HFFc6 (cell line): ENCODE measurements around the gene RWDD1. TPM values are rescaled to one million over a fixed set of nuclear protein-coding genes. Genes with fewer than 3 reads are reported as not detected.

Experiments used
- DNase-seq: peaks from one replicate; pipeline ENCODE4 v3.0.0-alpha.2; 2018
- H3K27ac Mint-ChIP-seq: 2 replicates; pipeline ENCODE4 v1.8.0; 2020; ENCODE audit warnings: mild to moderate bottlenecking, mixed read lengths
- H3K27me3 Mint-ChIP-seq: 2 replicates; pipeline ENCODE4 v1.8.0; 2021; ENCODE audit warnings: mild to moderate bottlenecking, moderate library complexity, mixed read lengths; ENCODE audit not compliant: insufficient read depth
- H3K36me3 Mint-ChIP-seq: 2 replicates; pipeline ENCODE4 v1.8.0; 2021; ENCODE audit warnings: low read depth, mixed read lengths
- H3K4me1 Mint-ChIP-seq: 2 replicates; pipeline ENCODE4 v1.8.0; 2020; ENCODE audit warnings: low read depth, mixed read lengths
- H3K4me3 Mint-ChIP-seq: 2 replicates; pipeline ENCODE4 v1.8.0; 2020; ENCODE audit warnings: mild to moderate bottlenecking, moderate library complexity, mixed read lengths
- H3K9me3 Mint-ChIP-seq: 2 replicates; pipeline ENCODE4 v1.8.0; 2020; ENCODE audit warnings: mild to moderate bottlenecking, mixed read lengths
- CTCF ChIP-seq: fragments of 200-600 bp; sonication (generic); IDR thresholded peaks from 2 replicates; pipeline ENCODE4 v1.5.0; 2021; ENCODE audit warnings: antibody characterized with exemption, mild to moderate bottlenecking
- long read RNA-seq: library from polyadenylated mRNA; unstranded; transcript quantifications from one replicate; pipeline ENCODE4 v2.0.0, GENCODE V29; 2019
- total RNA-seq, 6 experiments: library from RNA; stranded (reverse); fragmentation: NEBNext Ultra II Directional; extraction: Animal tissue kit (Norgen Biotek cat#: 25700); gene quantifications; 2 replicates in 1 of 6; 3 replicates in 5 of 6; pipeline ENCODE4 v1.2.3, GENCODE V29; 2021

RWDD1 gene
- total RNA-seq: 10 to 100 TPM; 77.9 to 90.4 (median 86.5) TPM
- long read RNA-seq, full-length matches to known transcripts: 34 of 152 reads
- long read RNA-seq, partial matches to known transcripts: 113 of 152 reads
- long read RNA-seq, other reads (novel, unspliced or antisense): 5 of 152 reads

- peak; percentile 100 for DNase-seq
- Mint-ChIP-seq H3K27me3 (peaks cover 4% of the 10 kb centered on the region), H3K9me3 (no peaks in the 10 kb centered on the region), H3K36me3 (peaks cover 31% of the 10 kb centered on the region), H3K4me3 (peak within 1 kb of the TSS; percentile 100), H3K27ac (peak within 1 kb of the TSS; percentile 99), H3K4me1 (peaks cover 71% of the 10 kb centered on the region)
- TF ChIP-seq CTCF: peak; percentile 26; the same call in 1 of the 2 replicates
Measured at GRCh38 chr6:116570856-116571682, at the start of gene RWDD1. Gene RWDD1 (plus strand): TSS chr6:116571504. CDS start chr6:116571583, 79 bp downstream.

- H3K27me3 Mint-ChIP-seq: no peaks in the 10 kb centered on the region
- TF ChIP-seq CTCF: no peak
- peaks cover 5% of the 10 kb centered on the region; the same call in 1 of the 2 replicates for H3K36me3 Mint-ChIP-seq
- H3K27ac Mint-ChIP-seq: no peak overlapping the region
- H3K4me1 Mint-ChIP-seq: peaks cover 7% of the 10 kb centered on the region
- DNase-seq: no peak
- H3K4me3 Mint-ChIP-seq: no peak overlapping the region
- H3K9me3 Mint-ChIP-seq: no peaks in the 10 kb centered on the region
Measured at GRCh38 chr6:116522896-116523295, 48.4 kb upstream of the RWDD1 start.

GRCh38 chr6:116524236-116524635, 47.1 kb upstream of the RWDD1 start:
- Mint-ChIP-seq H3K36me3 (no peaks in the 10 kb centered on the region), H3K27me3 (no peaks in the 10 kb centered on the region), H3K27ac (no peak overlapping the region), H3K4me3 (no peak overlapping the region), H3K9me3 (no peaks in the 10 kb centered on the region), H3K4me1 (peaks cover 20% of the 10 kb centered on the region)
- no peak for DNase-seq
- no peak for TF ChIP-seq CTCF

- Mint-ChIP-seq H3K9me3 (no peaks in the 10 kb centered on the region), H3K4me3 (no peak overlapping the region), H3K4me1 (peaks cover 42% of the 10 kb centered on the region), H3K36me3 (no peaks in the 10 kb centered on the region), H3K27ac (no peak overlapping the region; the same call in 1 of the 2 replicates), H3K27me3 (no peaks in the 10 kb centered on the region)
- no peak for DNase-seq
- no peak for TF ChIP-seq CTCF
Measured at GRCh38 chr6:116528133-116528532, 43.2 kb upstream of the RWDD1 start.

GRCh38 chr6:116528780-116529179, 42.5 kb upstream of the RWDD1 start:
- Mint-ChIP-seq H3K9me3 (no peaks in the 10 kb centered on the region), H3K4me3 (peak overlapping the region; percentile 64), H3K4me1 (peaks cover 46% of the 10 kb centered on the region), H3K27ac (peak overlapping the region; percentile 40; the same call in 1 of the 2 replicates), H3K27me3 (no peaks in the 10 kb centered on the region), H3K36me3 (no peaks in the 10 kb centered on the region)
- peak; percentile 14 for DNase-seq
- TF ChIP-seq CTCF: no peak
